Measurements from ENCODE around the gene NRXN2. TPM values are rescaled to one million over a fixed set of nuclear protein-coding genes. Genes with fewer than 3 reads are reported as not detected.

NRXN2 gene
- total RNA-seq, 1 donor from 2014 or later: 50.4 TPM

GRCh38 chr11:64604458-64605243, 118.3 kb downstream of the NRXN2 start:
- no peak overlapping the region for H3K4me3 Mint-ChIP-seq (ENCODE audit: unreplicated experiment)
- H3K27me3 Mint-ChIP-seq (ENCODE audit: unreplicated experiment): peaks cover 8% of the 10 kb centered on the region
- DNase-seq: no peak
- H3K9me3 Mint-ChIP-seq (ENCODE audit: unreplicated experiment): peaks cover 3% of the 10 kb centered on the region
- H3K27ac Mint-ChIP-seq (ENCODE audit: unreplicated experiment): no peak overlapping the region
- H3K4me1 Mint-ChIP-seq (ENCODE audit: low read depth, unreplicated experiment): peaks cover 6% of the 10 kb centered on the region
- no peak for TF ChIP-seq CTCF (IDR thresholded peaks at IDR 0.05; ENCODE audit: partially characterized antibody, unreplicated experiment)
- H3K36me3 Mint-ChIP-seq (ENCODE audit: unreplicated experiment): no peaks in the 10 kb centered on the region

GRCh38 chr11:64603411-64604110, 119.4 kb downstream of the NRXN2 start:
- no peak overlapping the region for H3K27ac Mint-ChIP-seq (ENCODE audit: unreplicated experiment)
- peaks cover 7% of the 10 kb centered on the region for H3K27me3 Mint-ChIP-seq (ENCODE audit: unreplicated experiment)
- H3K9me3 Mint-ChIP-seq (ENCODE audit: unreplicated experiment): peaks cover 3% of the 10 kb centered on the region
- H3K4me1 Mint-ChIP-seq (ENCODE audit: low read depth, unreplicated experiment): peaks cover 4% of the 10 kb centered on the region
- no peaks in the 10 kb centered on the region for H3K36me3 Mint-ChIP-seq (ENCODE audit: unreplicated experiment)
- H3K4me3 Mint-ChIP-seq (ENCODE audit: unreplicated experiment): no peak overlapping the region
- TF ChIP-seq CTCF (IDR thresholded peaks at IDR 0.05; ENCODE audit: partially characterized antibody, unreplicated experiment): no peak
- DNase-seq: no peak

- H3K4me1 Mint-ChIP-seq (ENCODE audit: low read depth, unreplicated experiment): peaks cover 2% of the 10 kb centered on the region
- H3K9me3 Mint-ChIP-seq (ENCODE audit: unreplicated experiment): peaks cover 3% of the 10 kb centered on the region
- no peak for TF ChIP-seq CTCF (IDR thresholded peaks at IDR 0.05; ENCODE audit: partially characterized antibody, unreplicated experiment)
- DNase-seq: no peak
- H3K4me3 Mint-ChIP-seq (ENCODE audit: unreplicated experiment): no peak overlapping the region
- peaks cover 7% of the 10 kb centered on the region for H3K27me3 Mint-ChIP-seq (ENCODE audit: unreplicated experiment)
- H3K27ac Mint-ChIP-seq (ENCODE audit: unreplicated experiment): no peak overlapping the region
- no peaks in the 10 kb centered on the region for H3K36me3 Mint-ChIP-seq (ENCODE audit: unreplicated experiment)
Observed at GRCh38 chr11:64602466-64603070, 120.4 kb downstream of the NRXN2 start.

- TF ChIP-seq CTCF (IDR thresholded peaks at IDR 0.05; ENCODE audit: partially characterized antibody, unreplicated experiment): no peak
- Mint-ChIP-seq H3K4me1 (ENCODE audit: low read depth, unreplicated experiment) (peaks cover 2% of the 10 kb centered on the region), H3K27me3 (ENCODE audit: unreplicated experiment) (peaks cover 7% of the 10 kb centered on the region), H3K4me3 (ENCODE audit: unreplicated experiment) (no peak overlapping the region), H3K9me3 (ENCODE audit: unreplicated experiment) (peaks cover 3% of the 10 kb centered on the region), H3K36me3 (ENCODE audit: unreplicated experiment) (no peaks in the 10 kb centered on the region), H3K27ac (ENCODE audit: unreplicated experiment) (no peak overlapping the region)
- no peak for DNase-seq
Observed at GRCh38 chr11:64601605-64602465, 121.2 kb downstream of the NRXN2 start.
